ENCODE measurements around the gene RASSF5. TPM values are rescaled to one million over a fixed set of nuclear protein-coding genes. Genes with fewer than 3 reads are reported as not detected.

RASSF5 gene
- polyA plus RNA-seq, 1 donor (not counting 4 experiments of a cell fraction or from before 2014, with no cell fraction given), result 2.4 TPM

GRCh38 chr1:206510371-206510770, 3.0 kb downstream of the RASSF5 start:
- Histone ChIP-seq H3K27ac (ENCODE audit: control insufficient read depth, insufficient read depth, low read length) (no peak overlapping the region), H3K4me1 (ENCODE audit: control insufficient read depth, extremely low read depth, insufficient read depth, low read length) (peaks cover 70% of the 10 kb centered on the region)
- FAIRE-seq, result peak; percentile 23

GRCh38 chr1:206511362-206512057, 4.2 kb downstream of the RASSF5 start:
- H3K9me3 ChIP-seq (ENCODE audit: control insufficient read depth, low read depth, low read length), result no peaks in the 10 kb centered on the region
- dilution Hi-C loops (cut with MboI; ENCODE audit: extremely low pct_ligation_motif_present, low sequenced_read_pairs), result no loop called here
- peak overlapping the region; percentile 90 for H3K27ac ChIP-seq (ENCODE audit: control insufficient read depth, insufficient read depth, low read length)
- H2AFZ ChIP-seq (ENCODE audit: control insufficient read depth, low read length), result peak overlapping the region; percentile 75
- no peaks in the 10 kb centered on the region for H4K20me1 ChIP-seq (ENCODE audit: control insufficient read depth, extremely low read depth, insufficient read depth, low read length)
- H3K4me1 ChIP-seq (ENCODE audit: control insufficient read depth, extremely low read depth, insufficient read depth, low read length), result peaks cover 70% of the 10 kb centered on the region
- FAIRE-seq (no peak), DNase-seq (ENCODE audit: low read depth, low spot score) (no peak)
- H3K9me1 ChIP-seq (ENCODE audit: control insufficient read depth, extremely low read depth, insufficient read depth, low read length), result peaks cover 2% of the 10 kb centered on the region
- peak overlapping the region; percentile 89 for H3K4me2 ChIP-seq (ENCODE audit: control insufficient read depth, extremely low read depth, insufficient read depth, low read depth, low read length)
- H3K36me3 ChIP-seq (ENCODE audit: control insufficient read depth in 2 of 2, extremely low read depth in 1 of 2, insufficient read depth in 2 of 2, low read length in 2 of 2), result no peaks in the 10 kb centered on the region
- no peaks in the 10 kb centered on the region for H3K27me3 ChIP-seq (ENCODE audit: control insufficient read depth, extremely low read depth, insufficient read depth, low read length)
- peak overlapping the region; percentile 74 for H3K9ac ChIP-seq (ENCODE audit: control insufficient read depth, extremely low read depth, insufficient read depth, low read length)
- H3K4me3 ChIP-seq (ENCODE audit: control insufficient read depth in 2 of 3, extremely low read depth in 1 of 3, insufficient read depth in 2 of 3, low read depth in 1 of 3, low read length in 3 of 3), result no peak overlapping the region
- H3K79me2 ChIP-seq (ENCODE audit: control insufficient read depth, insufficient read depth, low read length), result no peaks in the 10 kb centered on the region
- no peak for TF ChIP-seq CTCF (optimal IDR thresholded peaks at IDR 0.05 in 1 of 3, IDR thresholded peaks at IDR 0.05 in 1 of 3, conservative IDR thresholded peaks at IDR 0.05 in 1 of 3; ENCODE audit: extremely low read depth in 1 of 3, insufficient read depth in 2 of 3, low read length in 3 of 3)
- no peak for TF ChIP-seq EZH2 (IDR thresholded peaks at IDR 0.05; ENCODE audit: low read length)

More at GRCh38 chr1:206510371-206510770, 3.0 kb downstream of the RASSF5 start:
- dilution Hi-C loops (cut with MboI; ENCODE audit: extremely low pct_ligation_motif_present, low sequenced_read_pairs), result no loop called here
- Histone ChIP-seq H3K4me2 (ENCODE audit: control insufficient read depth, extremely low read depth, insufficient read depth, low read depth, low read length) (peak overlapping the region; percentile 17), H4K20me1 (ENCODE audit: control insufficient read depth, extremely low read depth, insufficient read depth, low read length) (no peaks in the 10 kb centered on the region), H3K36me3 (ENCODE audit: control insufficient read depth in 2 of 2, extremely low read depth in 1 of 2, insufficient read depth in 2 of 2, low read length in 2 of 2) (no peaks in the 10 kb centered on the region), H3K9me1 (ENCODE audit: control insufficient read depth, extremely low read depth, insufficient read depth, low read length) (peaks cover 2% of the 10 kb centered on the region), H3K79me2 (ENCODE audit: control insufficient read depth, insufficient read depth, low read length) (no peaks in the 10 kb centered on the region), H3K27me3 (ENCODE audit: control insufficient read depth, extremely low read depth, insufficient read depth, low read length) (no peaks in the 10 kb centered on the region), H3K9ac (ENCODE audit: control insufficient read depth, extremely low read depth, insufficient read depth, low read length) (no peak overlapping the region), H3K9me3 (ENCODE audit: control insufficient read depth, low read depth, low read length) (no peaks in the 10 kb centered on the region), H3K4me3 (ENCODE audit: control insufficient read depth in 2 of 3, extremely low read depth in 1 of 3, insufficient read depth in 2 of 3, low read depth in 1 of 3, low read length in 3 of 3) (no peak overlapping the region), H2AFZ (ENCODE audit: control insufficient read depth, low read length) (no peak overlapping the region)
- DNase-seq (ENCODE audit: low read depth, low spot score), result no peak
- no peak for TF ChIP-seq CTCF (optimal IDR thresholded peaks at IDR 0.05 in 1 of 3, IDR thresholded peaks at IDR 0.05 in 1 of 3, conservative IDR thresholded peaks at IDR 0.05 in 1 of 3; ENCODE audit: extremely low read depth in 1 of 3, insufficient read depth in 2 of 3, low read length in 3 of 3)
- TF ChIP-seq EZH2 (IDR thresholded peaks at IDR 0.05; ENCODE audit: low read length), result no peak

All from keratinocyte (primary cell).